ENCODE results near the gene PCDHGB1. TPM values are rescaled to one million over a fixed set of nuclear protein-coding genes. Genes with fewer than 3 reads are reported as not detected.
A peak's percentile ranks its signal among the peaks of the same experiment; 100 is the strongest.
"Not testable (repeated sequence)": the region's sequence is repeated elsewhere in the genome, so short reads cannot be mapped to it uniquely, and the experiment has no call there.

The PCDHGB1 gene
- total RNA-seq, 1 donor from 2014 or later = 7.1 TPM

- intact Hi-C loops (cut with micrococcal nuclease) = no loop called here
- ATAC-seq (peak; percentile 73), DNase-seq (no peak)
Measured at GRCh38 chr5:141343242-141343952, 6.5 kb upstream of the PCDHGB1 start, which contains the start of gene PCDHGA3. Gene PCDHGA3 (plus strand): TSS chr5:141343829. CDS start chr5:141344034, 205 bp downstream.

GRCh38 chr5:141343953-141344463 is 5.9 kb upstream of the PCDHGB1 start:
- ATAC-seq (peak; percentile 34), DNase-seq (no peak)
- intact Hi-C loops (cut with micrococcal nuclease) = no loop called here

- ATAC-seq = no peak
- intact Hi-C loops (cut with micrococcal nuclease) = no loop called here
- no peak for DNase-seq
Measured at GRCh38 chr5:141345327-141345726, 4.6 kb upstream of the PCDHGB1 start.

GRCh38 chr5:141346017-141346416 is 3.9 kb upstream of the PCDHGB1 start:
- intact Hi-C loops (cut with micrococcal nuclease); ATAC-seq; DNase-seq: not testable (repeated sequence)

- DNase-seq (no peak), ATAC-seq (no peak)
- intact Hi-C loops (cut with micrococcal nuclease) = no loop called here
Measured at GRCh38 chr5:141351591-141351990, 1.7 kb downstream of the PCDHGB1 start.

GRCh38 chr5:141354900-141355469 is 5.1 kb downstream of the PCDHGB1 start, which contains the start of gene PCDHGA4:
Gene PCDHGA4 (plus strand): TSS chr5:141355021. CDS start chr5:141355108, 87 bp downstream.
- intact Hi-C loops (cut with micrococcal nuclease) = no loop called here
- ATAC-seq (no peak), DNase-seq (no peak)

GRCh38 chr5:141355641-141356040 is 5.7 kb downstream of the PCDHGB1 start:
- intact Hi-C loops (cut with micrococcal nuclease) = no loop called here

GRCh38 chr5:141356133-141356532 is 6.2 kb downstream of the PCDHGB1 start:
- ATAC-seq (no peak), DNase-seq (no peak)
- intact Hi-C loops (cut with micrococcal nuclease) = no loop called here

More at GRCh38 chr5:141355641-141356040, 5.7 kb downstream of the PCDHGB1 start:
- DNase-seq (no peak), ATAC-seq (no peak)

- intact Hi-C loops (cut with micrococcal nuclease) = no loop called here
- ATAC-seq (peak; percentile 24), DNase-seq (no peak)
Measured at GRCh38 chr5:141356950-141357349, 7.1 kb downstream of the PCDHGB1 start.

- ATAC-seq = peak; percentile 45
- intact Hi-C loops (cut with micrococcal nuclease) = no loop called here
- no peak for DNase-seq
Measured at GRCh38 chr5:141359790-141360426, 10.0 kb downstream of the PCDHGB1 start, which contains the start of gene PCDHGB2. Gene PCDHGB2 (plus strand): TSS chr5:141359994. CDS start chr5:141360136, 142 bp downstream.

GRCh38 chr5:141360685-141361084 is 10.8 kb downstream of the PCDHGB1 start:
- ATAC-seq (no peak), DNase-seq (no peak)
- intact Hi-C loops (cut with micrococcal nuclease) = no loop called here

- intact Hi-C loops (cut with micrococcal nuclease) = no loop called here
- no peak for DNase-seq
- no peak for ATAC-seq
Measured at GRCh38 chr5:141362719-141363118, 12.8 kb downstream of the PCDHGB1 start.

- ATAC-seq (peak; percentile 78), DNase-seq (peak; percentile 35)
- intact Hi-C loops (cut with micrococcal nuclease) = no loop called here
Measured at GRCh38 chr5:141363952-141364660, 14.2 kb downstream of the PCDHGB1 start, which contains the start of gene PCDHGA5. Gene PCDHGA5 (plus strand): TSS chr5:141364162. CDS start chr5:141364331, 169 bp downstream.

- no peak for DNase-seq
- intact Hi-C loops (cut with micrococcal nuclease) = no loop called here
- ATAC-seq = no peak
Measured at GRCh38 chr5:141366016-141366896, 16.4 kb downstream of the PCDHGB1 start.

- ATAC-seq (peak; percentile 92), DNase-seq (peak; percentile 76)
- intact Hi-C loops (cut with micrococcal nuclease) = no loop called here
Measured at GRCh38 chr5:141369994-141370848, 20.3 kb downstream of the PCDHGB1 start, which contains the start of gene PCDHGB3. Gene PCDHGB3 (plus strand): TSS chr5:141370242. CDS start chr5:141370395, 153 bp downstream.

- ATAC-seq = peak; percentile 51
- DNase-seq = no peak
- intact Hi-C loops (cut with micrococcal nuclease) = no loop called here
Measured at GRCh38 chr5:141371572-141372475, 21.9 kb downstream of the PCDHGB1 start.

Data from left ventricle myocardium superior (tissue), 1 donor.